ENCODE results near the gene TESMIN. TPM values are rescaled to one million over a fixed set of nuclear protein-coding genes. Genes with fewer than 3 reads are reported as not detected.

Gene TESMIN
- polyA plus RNA-seq (2013, experiment 1 of 2; ENCODE audit: insufficient read length): 0.72 TPM
- polyA plus RNA-seq (2013, experiment 2 of 2; ENCODE audit: insufficient read length): 0.47 TPM

- DNase-seq: peak; percentile 54
These were observed at the start of gene TESMIN for GRCh38 chr11:68751331-68751856. TESMIN (minus strand) TSS chr11:68751520; CDS start chr11:68750660, 860 bp downstream.

DNA sequence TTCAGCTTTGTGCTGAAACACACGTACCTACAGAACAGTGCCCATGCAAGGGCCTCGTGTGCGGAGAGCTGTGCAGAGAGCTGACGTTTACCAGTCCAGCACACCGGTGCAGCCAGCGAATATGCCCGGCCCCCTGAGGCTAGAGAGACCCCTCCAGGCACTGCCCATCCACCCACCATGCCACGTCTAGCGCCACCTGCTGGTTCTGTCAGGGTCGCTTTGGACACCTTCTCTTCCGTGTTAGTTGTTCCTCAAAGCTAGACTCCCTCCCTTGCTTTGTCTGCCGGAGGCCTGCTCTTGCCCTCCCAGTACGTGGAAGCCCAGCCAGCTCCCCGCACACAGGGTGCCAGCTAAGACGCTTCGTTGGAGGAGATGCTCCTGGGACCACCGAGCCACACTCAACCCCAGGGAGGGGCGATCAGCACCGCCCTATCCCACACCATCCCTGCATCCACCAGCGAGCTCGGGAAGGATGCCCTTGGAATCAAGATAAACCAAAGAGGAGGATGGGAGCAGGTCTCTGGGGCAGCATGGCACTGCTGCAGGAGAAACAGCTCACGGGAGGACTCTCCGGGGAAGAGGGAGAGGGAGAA is 47.0 kb upstream of the TESMIN start:
- DNase-seq: no peak

DNA sequence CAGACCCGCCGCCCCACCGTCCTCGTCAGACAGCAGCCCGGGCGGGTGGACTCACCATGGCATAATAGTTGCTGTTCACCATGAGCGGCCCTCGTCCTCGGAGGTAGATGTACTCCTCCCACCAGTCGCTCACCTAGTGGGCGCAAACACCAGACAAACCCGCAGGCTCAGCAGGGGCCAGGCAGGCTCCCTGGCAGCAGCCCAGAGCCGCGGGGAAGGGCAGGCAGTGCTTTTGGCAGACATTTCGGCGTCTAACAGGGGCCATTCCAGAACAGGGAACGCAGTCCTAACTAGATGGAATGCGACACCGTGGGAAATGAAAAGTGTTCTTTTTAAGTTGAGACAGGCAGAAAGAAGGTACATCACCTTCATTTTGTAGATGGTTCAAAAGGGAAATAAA is 45.5 kb upstream of the TESMIN start:
- DNase-seq: no peak

DNA sequence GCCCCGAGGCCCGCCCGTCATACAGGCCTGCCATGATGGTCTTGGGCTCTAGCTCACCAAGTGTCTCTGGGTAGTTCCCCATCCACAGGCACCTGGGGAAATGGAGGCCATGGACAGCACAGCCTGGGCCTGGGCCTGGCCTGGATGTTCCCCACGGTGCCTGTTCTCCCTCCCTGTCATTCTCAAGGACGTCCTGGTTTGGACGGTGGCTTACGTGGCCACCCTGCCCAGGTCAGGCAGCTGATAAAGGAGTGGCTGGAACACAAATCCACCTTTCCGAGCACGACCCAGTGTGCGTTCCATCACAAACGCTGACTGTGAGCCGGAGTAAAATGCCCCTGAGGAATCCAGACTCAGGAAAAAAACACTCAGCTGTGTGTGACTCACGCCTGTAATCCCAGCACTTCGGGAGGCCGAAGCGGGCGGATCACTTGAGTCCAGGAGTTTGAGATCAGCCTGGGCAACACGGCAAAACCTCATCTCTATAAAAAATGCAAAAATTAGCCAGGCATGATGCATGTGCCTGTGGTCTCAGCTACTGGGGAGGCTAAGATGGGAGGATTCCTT is 41.2 kb upstream of the TESMIN start:
- peak; percentile 45 for DNase-seq

DNA sequence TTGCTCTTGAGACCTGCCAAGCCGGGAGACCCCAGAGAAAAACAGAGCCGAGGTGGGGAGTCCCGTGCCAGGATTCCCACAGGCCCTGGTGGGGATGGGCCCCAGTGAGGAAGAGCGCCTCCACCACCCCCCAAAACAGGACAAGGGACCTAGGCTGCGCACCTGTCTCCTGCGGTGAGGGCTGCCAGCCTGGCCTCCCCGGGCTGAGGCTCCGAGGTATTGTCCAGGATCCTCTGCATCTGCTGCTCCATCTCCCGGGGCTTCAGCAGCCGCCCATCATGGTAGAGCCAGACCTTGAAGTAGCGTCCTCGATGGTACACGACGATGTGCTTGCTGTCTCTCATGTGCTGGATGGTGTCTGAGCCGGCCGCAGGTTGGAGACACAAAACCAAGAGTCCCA is 33.3 kb upstream of the TESMIN start:
- DNase-seq: no peak

DNA sequence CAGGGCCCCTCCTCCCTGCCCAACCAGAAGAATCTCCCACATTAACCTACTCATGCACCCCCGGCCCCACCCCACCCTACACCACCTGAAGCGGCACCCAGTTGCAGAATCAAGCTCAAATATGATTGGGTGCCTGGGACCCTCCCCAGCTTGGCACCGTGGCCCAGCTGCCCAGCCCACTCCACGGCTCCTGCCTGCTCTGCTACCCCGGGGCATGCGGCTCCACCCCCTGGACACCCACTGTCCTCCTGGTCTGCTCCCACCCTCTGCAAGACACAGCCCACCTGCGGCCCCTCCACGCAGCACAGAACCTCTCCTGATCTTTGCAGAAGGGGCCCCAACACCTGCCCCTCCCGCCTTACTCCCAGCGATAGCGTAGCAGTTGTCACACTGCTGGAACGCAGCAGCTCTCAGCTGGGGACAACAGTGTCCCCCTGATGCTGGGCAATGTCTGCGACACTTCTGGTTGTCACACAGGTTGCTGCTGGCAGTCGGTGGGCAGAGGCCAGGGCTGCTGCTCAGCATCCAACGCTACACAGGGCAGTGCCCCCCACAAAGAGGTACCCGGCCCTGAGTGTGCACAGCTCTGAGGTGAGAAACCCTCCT is 32.0 kb upstream of the TESMIN start:
- DNase-seq: no peak

DNA sequence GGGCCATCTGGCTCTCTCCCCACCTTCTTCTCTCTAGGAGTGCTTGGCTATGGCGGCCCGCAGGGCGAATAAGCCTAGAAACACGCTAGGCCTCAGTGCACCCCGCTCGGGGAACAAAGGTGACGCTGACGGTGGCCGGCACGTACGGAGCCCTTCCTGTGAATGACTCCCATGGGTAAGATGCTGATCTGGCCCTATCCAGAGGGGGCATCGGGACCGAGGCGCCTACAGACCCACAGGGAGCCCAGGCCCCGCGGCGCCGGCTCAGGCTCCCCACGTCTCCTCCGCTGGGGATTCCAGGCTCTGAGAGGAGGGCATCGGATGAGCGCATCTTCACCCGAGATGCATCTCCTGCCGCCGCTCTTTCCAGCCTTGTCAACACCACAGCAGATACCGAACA is 31.4 kb upstream of the TESMIN start:
- no peak for DNase-seq

DNA sequence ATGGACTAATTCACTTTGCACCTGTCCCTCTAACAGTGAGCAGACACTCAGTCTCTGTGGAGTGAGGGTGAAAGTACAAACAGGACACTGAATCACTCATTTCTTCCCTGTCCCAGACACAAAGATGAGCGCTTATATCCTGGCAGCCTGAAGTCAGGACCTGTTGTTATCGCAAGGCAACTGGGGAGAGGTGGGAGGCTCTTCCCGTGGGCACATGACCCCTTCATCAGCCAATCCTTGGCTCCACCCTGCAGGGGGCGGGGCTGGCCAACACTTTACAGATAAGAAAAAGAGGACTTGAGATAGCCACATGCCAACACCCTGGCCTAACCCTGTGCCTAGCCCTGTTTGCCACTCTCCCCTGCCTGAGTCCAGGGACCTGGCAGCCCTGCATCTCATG is 29.5 kb upstream of the TESMIN start:
- no peak for DNase-seq

- DNase-seq: no peak
These were observed 26.9 kb upstream of the TESMIN start for GRCh38 chr11:68778205-68778604.

DNA sequence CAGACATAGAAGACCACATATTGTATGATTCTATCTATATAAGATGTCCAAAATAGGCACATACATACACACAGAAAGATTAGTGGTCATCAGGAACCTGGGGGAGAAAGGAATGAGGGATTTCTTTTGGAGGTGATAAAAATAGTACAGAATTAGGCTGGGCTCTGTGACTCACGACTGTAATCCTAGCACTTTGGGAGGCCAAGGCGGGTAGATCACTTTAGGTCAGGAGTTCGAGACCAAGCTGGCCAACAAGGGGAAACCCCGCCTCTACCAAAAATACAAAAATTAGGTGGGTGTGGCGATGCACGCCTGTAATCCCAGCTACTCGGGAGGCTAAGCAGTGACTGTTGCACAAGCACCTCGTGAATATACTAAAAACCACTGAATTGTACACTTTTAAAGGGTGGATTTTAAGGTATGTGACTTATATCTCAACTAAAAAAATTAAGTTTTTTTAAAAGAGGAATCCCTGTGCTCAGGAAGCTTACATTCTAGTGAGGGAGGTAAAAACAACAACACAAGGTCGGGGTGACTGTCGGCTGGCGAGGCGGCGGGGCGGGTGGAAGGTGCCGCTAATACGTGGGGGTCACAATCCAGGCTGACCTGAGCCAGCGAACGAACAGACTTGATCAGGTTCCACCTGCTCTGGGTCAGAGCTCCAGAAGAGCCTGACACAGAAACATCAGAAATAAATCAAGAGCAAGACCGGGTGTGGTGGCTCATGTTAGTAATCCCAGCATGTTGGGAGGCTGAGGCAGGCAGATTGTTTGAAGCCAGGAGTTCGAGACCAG is 25.3 kb upstream of the TESMIN start:
- DNase-seq: no peak

DNA sequence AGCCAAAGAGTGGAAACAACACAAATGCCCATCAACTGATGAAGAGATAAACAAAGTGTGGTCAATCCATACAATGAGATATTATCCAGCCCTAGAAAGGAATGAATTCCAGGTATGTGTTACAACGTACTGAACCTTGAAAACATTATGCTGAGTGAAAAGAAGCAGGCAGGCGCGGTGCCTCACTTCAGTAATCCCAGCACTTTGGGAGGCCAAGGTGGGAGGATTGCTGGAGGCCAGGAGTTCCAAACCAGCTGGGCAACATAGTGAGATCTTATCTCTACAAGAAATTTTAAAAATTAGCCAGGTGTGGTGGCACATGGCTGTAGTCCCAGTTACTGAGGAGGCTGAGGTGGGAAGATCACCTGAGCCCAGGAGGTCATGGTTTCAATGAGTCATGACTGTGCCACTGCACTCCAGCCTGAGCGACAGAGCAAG is 24.6 kb upstream of the TESMIN start:
- DNase-seq: no peak

DNA sequence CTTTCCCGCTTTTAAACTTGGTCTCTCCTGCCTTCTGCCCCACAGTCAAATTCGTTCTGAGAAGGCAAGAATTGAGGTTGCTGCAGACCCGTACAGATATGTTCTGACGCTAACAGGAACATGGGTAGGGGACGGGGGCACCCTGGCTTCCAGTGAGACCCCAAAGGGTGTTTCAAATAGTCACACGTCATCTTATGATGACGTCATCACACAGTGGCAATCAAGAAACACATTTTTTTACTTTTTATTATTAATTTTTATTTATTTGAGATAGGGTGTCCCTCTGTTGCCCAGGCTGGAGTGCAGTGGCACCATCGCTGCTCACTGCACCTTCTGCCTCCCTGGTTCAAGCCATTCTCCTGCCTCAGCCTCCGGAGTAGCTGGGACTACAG is 22.9 kb upstream of the TESMIN start:
- DNase-seq: no peak

DNA sequence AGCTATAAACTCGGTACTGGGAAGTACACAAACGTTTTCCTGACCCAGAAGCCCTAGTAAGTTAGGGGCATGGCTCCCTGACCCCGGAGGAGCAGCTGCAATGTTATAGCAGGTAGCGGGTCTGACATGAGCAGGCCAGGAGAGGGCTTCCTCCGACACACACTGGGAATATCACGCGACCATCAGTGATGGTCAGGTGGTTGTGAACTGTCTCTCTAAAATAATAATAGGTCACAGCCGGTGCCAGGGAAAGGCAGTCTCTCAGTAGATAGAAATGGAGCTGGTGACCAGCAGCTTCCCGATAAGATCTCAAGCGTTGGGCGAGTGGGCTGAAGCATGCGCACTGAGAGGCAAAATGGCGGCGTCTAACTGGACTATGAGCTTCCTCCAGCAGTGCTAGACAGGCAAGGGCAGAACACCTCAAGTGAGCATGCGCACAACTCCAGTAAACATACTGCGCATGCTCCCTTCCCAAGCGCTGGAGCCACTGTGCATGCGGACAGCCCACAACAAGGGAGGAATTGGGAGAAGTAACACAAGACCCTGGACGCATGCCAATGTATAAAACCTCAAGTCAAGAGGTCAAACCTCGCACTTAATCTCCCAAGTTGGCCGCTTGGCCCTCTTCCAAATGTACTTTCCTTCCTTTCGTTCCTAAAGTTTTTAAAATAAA is 22.3 kb upstream of the TESMIN start:
- no peak for DNase-seq

DNA sequence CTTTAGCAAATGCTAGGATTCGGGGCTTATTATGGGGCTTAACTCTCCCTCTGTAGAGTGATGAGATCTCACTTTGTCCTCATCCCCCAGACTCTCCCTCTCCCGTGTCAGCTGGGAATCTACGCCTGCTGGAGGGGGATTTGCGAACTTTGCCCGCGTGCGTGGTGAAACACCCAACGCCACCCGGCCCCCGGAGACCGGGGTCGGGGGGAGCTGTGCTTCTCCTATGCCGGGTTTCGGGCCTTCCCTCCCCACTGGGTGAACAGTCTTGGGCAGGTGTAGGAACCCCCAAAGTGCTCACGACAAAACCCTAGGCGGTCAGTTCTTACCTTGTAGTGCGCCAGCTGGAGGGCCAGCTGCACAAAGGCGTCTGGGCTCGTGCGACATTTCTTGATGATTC is 21.6 kb upstream of the TESMIN start:
- no peak for DNase-seq

- no peak for DNase-seq
These were observed 19.5 kb upstream of the TESMIN start for GRCh38 chr11:68770781-68771180.

DNA sequence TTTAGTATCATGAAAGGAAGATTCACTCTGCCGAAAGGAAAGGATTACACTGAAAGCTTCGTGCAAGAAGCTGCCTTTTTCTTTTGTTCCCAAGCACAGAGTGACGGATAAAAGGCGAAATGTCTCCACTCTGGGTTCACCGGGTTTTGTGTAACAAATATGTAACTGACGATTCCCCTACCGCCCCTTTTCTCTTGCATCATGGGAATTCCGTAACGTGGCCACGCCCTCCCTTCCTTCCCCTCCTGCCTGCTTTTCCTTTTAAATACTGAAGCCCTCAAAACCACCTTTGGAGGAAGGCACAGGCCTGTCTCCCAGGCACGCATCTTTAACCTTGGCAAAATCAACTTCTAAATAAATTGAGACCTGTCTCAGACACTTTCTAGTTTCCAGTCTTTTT is 16.4 kb upstream of the TESMIN start:
- DNase-seq: no peak

- DNase-seq: no peak
These were observed 15.5 kb upstream of the TESMIN start for GRCh38 chr11:68766786-68767185.

DNA sequence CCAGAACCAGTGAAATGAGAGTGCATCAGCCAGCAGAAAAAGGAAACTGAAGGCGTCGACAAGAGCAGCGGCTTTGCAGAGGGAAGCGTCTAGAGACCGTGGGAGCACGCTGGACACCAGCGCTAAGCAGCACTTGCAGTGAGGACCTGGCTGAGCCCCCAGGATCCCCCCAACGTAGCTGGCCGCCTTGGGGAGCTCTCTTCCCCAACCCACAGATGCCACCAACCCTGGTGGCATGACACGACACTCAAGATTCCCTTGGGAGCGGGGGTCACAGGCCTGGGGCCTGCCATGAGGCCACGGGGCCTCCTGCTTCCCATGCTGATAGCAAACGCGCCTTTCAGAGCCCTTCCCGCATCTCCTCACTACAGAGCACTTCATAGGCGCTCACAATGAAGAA is 13.4 kb upstream of the TESMIN start:
- DNase-seq: no peak

DNA sequence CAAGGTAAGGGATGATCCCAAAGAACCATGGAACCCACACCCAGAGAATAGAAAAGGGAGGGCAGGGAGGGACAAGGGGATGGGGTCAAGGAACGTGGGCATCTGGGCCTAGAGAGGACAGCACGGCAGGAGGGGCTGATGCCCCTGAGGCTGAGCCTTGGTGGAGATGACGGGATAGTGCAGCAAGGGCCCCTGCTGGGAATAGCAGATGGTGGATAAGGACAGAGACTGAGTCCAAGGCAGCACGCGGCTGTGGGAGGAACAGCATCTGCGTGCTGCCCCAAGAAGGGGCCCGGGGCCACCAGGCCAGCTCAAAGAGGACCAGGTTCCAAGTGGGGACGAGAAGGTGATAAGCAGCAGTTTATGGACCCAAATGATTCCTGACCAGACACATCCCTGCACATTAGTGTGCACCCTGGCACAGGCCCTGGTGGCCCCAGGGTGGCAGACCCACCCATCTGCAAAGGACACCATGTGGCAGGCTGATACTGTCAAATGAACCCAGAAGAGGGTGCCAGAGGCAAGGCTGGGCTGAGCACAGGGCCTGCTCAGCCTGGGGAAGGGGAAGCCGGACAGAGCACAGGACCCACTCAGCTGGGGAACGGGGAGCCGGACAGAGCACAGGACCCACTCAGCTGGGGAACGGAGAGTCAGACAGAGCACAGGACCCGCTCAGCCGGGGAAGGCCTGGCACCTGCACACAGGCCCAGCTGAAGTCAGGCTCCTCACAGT is 12.8 kb upstream of the TESMIN start:
- no peak for DNase-seq

DNA sequence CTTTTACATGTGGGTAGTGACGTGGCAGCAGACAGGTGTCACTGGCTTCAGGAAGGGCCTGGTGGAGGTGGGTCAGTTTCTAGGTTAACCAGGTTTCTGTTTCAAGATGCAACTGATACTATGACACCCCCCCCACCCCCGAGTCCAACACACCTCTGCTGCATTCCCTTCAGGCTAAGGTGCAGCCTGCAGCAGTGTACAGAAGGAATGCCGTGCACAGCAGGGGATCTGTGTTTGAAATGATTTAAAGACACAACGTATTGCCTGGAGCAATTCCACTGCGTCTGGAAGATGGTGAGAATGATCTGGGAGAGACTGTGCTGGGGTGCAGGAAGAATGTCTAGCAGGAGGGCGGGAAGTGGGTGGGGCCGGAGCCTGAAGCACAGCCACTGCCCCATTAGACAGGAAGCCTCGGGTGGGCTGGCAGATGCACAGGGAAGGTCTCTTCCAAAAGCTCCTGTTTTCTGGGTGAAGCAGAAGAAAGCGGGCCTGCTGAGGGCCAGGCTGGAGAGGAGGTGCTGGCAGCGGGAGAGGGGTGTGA is 11.9 kb upstream of the TESMIN start:
- no peak for DNase-seq

DNA sequence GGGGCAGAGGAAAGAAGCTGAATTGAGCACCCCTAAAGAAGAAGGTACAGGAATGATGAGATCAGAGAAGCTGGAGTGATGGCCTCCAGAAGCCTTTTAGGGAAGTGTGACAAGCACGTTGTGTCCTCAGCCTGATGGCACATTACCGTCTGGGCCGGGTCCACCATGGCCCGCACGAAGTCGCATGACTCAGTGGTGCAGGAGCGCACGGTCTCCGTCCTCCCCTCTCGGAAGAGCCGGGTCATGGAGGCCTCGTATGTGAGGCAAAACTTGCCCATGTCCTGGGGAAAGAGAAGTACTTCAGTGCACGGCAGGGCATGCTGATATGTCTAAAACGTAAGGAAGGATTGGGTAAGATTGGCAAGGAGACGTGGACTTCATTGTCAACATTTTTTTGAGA is 11.2 kb upstream of the TESMIN start:
- no peak for DNase-seq

DNA sequence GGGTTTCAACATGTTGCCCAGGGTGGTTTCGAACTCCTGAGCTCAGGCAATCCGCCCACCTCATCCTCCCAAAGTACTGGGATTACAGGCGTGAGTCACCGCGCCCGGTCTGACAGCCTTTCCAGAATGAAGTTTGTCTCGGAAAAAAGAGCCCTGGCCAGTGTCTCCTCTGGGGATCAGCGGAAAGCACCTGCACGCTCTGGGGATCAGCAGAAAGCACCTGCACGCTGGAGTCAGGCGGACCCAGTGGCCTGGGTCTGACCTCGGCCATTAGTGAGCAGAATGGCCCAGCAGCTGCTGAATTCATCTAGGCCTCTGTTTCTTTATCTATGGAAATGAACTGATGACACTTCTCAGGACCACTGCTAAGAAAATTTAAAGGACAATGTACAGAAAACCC is 10.5 kb upstream of the TESMIN start:
- no peak for DNase-seq

All from fibroblast of skin of back (primary cell).